Skin epidermis (tissue), 12 donors: ENCODE data around the gene URB1.

Experiments
- H3K27ac ChIP-seq, 21 experiments: fragments of 200-600 bp; sonication (generic) in 11 of 21; one replicate each; pipeline ENCODE4 v1.5.0; 2020; ENCODE audit warnings: mild to moderate bottlenecking in 3 of 21, inconsistent platforms in 2 of 21, moderate library complexity in 2 of 21
- H3K4me3 ChIP-seq, 7 experiments: fragments of 200-600 bp; sonication (generic) in 2 of 7; one replicate each; pipeline ENCODE4 v1.5.0; 2020; ENCODE audit warnings: inconsistent platforms in 2 of 7, mild to moderate bottlenecking in 2 of 7, moderate library complexity in 1 of 7

Gene URB1

GRCh38 chr21:32309906-32310460, 82.8 kb downstream of the URB1 start:
- Histone ChIP-seq H3K4me3 (no peak overlapping the region), H3K27ac (no peak overlapping the region)

- H3K27ac ChIP-seq = no peak overlapping the region
- H3K4me3 ChIP-seq = no peak overlapping the region
These were observed 84.1 kb downstream of the URB1 start for GRCh38 chr21:32308696-32309095.

GRCh38 chr21:32307706-32308105, 85.1 kb downstream of the URB1 start:
- Histone ChIP-seq H3K4me3 (no peak overlapping the region), H3K27ac (no peak overlapping the region)

GRCh38 chr21:32306021-32306780, 86.6 kb downstream of the URB1 start:
- H3K4me3 ChIP-seq = no peak overlapping the region
- no peak overlapping the region for H3K27ac ChIP-seq

- H3K4me3 ChIP-seq = no peak overlapping the region
These were observed 87.8 kb downstream of the URB1 start for GRCh38 chr21:32304998-32305397.

GRCh38 chr21:32303385-32303784, 89.4 kb downstream of the URB1 start:
- no peak overlapping the region for H3K27ac ChIP-seq
- H3K4me3 ChIP-seq = no peak overlapping the region

More at GRCh38 chr21:32304998-32305397, 87.8 kb downstream of the URB1 start:
- H3K27ac ChIP-seq = no peak overlapping the region

- no peak overlapping the region for H3K4me3 ChIP-seq
These were observed 90.3 kb downstream of the URB1 start for GRCh38 chr21:32302560-32302959.

GRCh38 chr21:32301596-32301995, 91.2 kb downstream of the URB1 start:
- Histone ChIP-seq H3K27ac (no peak overlapping the region), H3K4me3 (no peak overlapping the region)

More at GRCh38 chr21:32302560-32302959, 90.3 kb downstream of the URB1 start:
- no peak overlapping the region for H3K27ac ChIP-seq

- Histone ChIP-seq H3K4me3 (no peak overlapping the region), H3K27ac (no peak overlapping the region)
These were observed 92.6 kb downstream of the URB1 start for GRCh38 chr21:32300117-32300681.

- Histone ChIP-seq H3K27ac (no peak overlapping the region), H3K4me3 (no peak overlapping the region)
These were observed 93.1 kb downstream of the URB1 start for GRCh38 chr21:32299695-32300094.

GRCh38 chr21:32298658-32299081, 94.1 kb downstream of the URB1 start, which contains the start of gene MRAP:
Gene MRAP (plus strand): TSS chr21:32298855. CDS start chr21:32298972, 117 bp downstream.
- Histone ChIP-seq H3K4me3 (no peak within 1 kb of the TSS), H3K27ac (peak within 1 kb of the TSS in 2 of 21 experiments; percentile 24 to 65)

GRCh38 chr21:32298148-32298559, 94.7 kb downstream of the URB1 start:
- Histone ChIP-seq H3K4me3 (no peak overlapping the region), H3K27ac (peak overlapping the region in 2 of 21 experiments; percentile 24 to 65)

GRCh38 chr21:32297449-32297848, 95.4 kb downstream of the URB1 start:
- no peak overlapping the region for H3K4me3 ChIP-seq
- H3K27ac ChIP-seq = peak overlapping the region in 1 of 21 experiments; percentile 65

- no peak overlapping the region for H3K4me3 ChIP-seq
- H3K27ac ChIP-seq = no peak overlapping the region
These were observed 107.3 kb downstream of the URB1 start for GRCh38 chr21:32285476-32285875.

- Histone ChIP-seq H3K27ac (no peak overlapping the region), H3K4me3 (no peak overlapping the region)
These were observed 109.8 kb downstream of the URB1 start for GRCh38 chr21:32282992-32283391.

- no peak overlapping the region for H3K27ac ChIP-seq
- H3K4me3 ChIP-seq = no peak overlapping the region
These were observed 111.3 kb downstream of the URB1 start for GRCh38 chr21:32281531-32281930.

- peak overlapping the region in 20 of 21 experiments; percentile 13 to 90 (median 78) for H3K27ac ChIP-seq
These were observed 113.5 kb downstream of the URB1 start for GRCh38 chr21:32279377-32279680.

GRCh38 chr21:32278518-32279376, 114.1 kb downstream of the URB1 start, which contains the start of gene MIS18A:
Gene MIS18A (minus strand): TSS chr21:32279049. CDS start chr21:32279014, 35 bp downstream.
- Histone ChIP-seq H3K4me3 (peak within 1 kb of the TSS; percentile 72 to 99 (median 93)), H3K27ac (peak within 1 kb of the TSS in 20 of 21 experiments; percentile 13 to 90 (median 80))

More at GRCh38 chr21:32279377-32279680, 113.5 kb downstream of the URB1 start:
- H3K4me3 ChIP-seq = peak overlapping the region; percentile 72 to 99 (median 93)

- peak overlapping the region; percentile 72 to 99 (median 93) for H3K4me3 ChIP-seq
- peak overlapping the region in 17 of 21 experiments; percentile 44 to 89 (median 80) for H3K27ac ChIP-seq
These were observed 114.7 kb downstream of the URB1 start for GRCh38 chr21:32278103-32278502.

- H3K27ac ChIP-seq = no peak overlapping the region
- no peak overlapping the region for H3K4me3 ChIP-seq
These were observed 116.1 kb downstream of the URB1 start for GRCh38 chr21:32276671-32277070.
